GM18511 (cell line): ENCODE measurements around the gene TWIST2.

ENCODE experiments used
- ATAC-seq: cut with Tn5 transposase; IDR thresholded peaks from one replicate; pipeline ENCODE4 v1.9.1; 2021; ENCODE audit warnings: mild to moderate bottlenecking, moderate library complexity; ENCODE audit not compliant: unreplicated experiment

The TWIST2 gene

DNA sequence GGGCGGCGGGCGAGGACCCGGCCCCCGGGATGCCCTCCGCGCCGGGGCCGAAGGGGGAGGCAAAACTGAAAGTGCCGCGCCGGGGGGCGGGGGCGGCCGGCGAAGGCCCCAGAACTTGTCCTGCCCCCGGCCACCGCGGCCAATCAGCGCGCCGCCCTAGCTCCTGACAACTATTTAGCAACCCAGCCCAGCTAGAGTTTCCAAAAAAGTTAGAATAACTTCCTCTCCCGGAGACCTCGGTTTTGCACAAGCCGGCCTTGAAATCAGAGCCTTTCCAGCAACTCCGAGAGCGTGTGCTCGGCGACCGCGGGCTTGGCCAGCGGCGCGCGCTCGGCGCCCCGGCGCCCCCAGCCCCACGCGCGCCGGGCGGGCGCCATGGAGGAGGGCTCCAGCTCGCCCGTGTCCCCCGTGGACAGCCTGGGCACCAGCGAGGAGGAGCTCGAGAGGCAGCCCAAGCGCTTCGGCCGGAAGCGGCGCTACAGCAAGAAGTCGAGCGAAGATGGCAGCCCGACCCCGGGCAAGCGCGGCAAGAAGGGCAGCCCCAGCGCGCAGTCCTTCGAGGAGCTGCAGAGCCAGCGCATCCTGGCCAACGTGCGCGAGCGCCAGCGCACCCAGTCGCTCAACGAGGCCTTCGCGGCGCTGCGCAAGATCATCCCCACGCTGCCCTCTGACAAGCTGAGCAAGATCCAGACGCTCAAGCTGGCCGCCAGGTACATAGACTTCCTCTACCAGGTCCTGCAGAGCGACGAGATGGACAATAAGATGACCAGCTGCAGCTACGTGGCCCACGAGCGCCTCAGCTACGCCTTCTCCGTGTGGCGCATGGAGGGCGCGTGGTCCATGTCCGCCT lies at the start of gene TWIST2:
TSS of gene TWIST2 (plus strand) at position 245 of the 850 bp plus-strand sequence. CDS start at position 376, 131 bp downstream.
- no peak for ATAC-seq

- ATAC-seq = no peak
These were observed 46.1 kb upstream of the TWIST2 start for GRCh38 chr2:238801791-238802190.

GRCh38 chr2:238802957-238803356 lies 44.9 kb upstream of the TWIST2 start:
- ATAC-seq = no peak

GRCh38 chr2:238803996-238804870 lies 43.7 kb upstream of the TWIST2 start:
- ATAC-seq = no peak

DNA sequence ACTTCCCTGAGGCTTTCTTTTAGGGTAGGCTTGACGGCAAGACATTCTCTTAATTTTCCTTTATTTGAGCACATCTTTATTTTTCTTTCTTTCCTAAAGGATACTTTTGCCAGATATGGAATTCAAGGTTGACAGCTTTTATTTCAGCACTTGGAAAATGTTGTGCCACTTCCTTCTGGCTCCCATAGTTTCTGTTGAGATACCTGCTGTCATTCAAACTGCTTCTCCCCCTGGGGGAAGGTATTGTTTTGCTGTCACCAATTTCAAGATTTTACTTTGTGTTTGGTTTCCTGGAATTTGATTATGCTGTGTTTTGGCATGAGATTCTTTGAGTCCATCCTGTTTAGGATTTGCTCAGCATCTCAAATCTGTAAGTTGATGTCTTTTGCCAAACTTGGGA lies 39.1 kb upstream of the TWIST2 start:
- no peak for ATAC-seq

DNA sequence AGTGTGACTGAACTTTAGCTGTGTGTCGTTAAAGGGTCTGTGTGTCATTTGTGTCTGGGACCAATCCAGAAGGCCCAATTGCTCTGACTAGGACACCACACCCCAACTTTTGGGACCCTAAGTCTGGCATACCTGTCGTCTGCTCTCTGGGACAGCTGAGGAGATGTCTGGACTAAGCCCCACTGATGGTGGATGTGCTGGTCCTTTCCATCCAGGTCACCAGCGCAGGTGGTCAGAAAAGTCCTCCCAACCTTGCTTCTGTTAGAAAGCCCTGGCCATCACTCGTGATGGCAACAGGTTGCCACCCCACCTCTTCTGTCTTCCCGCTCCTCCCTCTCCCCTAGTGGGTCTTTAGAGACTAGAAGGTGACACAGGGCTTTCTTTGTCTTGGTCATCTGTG lies 37.6 kb upstream of the TWIST2 start:
- ATAC-seq = no peak

DNA sequence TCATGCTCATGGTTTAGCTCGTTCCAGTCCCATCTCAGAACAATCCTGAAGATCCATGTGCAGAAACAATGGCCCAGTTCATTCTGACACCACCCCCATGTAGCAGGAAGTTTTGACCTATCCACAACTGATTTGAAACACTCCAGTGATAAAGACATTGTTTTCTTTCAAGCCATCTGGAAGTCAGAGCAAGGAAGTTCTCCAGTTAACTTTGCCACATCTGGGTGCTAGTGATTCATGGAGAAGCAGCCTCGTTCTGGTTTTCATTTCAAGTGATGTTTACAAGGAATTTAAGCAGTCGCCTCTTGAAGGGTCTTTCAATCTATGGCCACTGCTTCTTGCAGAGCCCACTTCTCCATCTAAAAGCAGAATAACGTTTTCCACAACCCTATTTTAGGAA lies 36.6 kb upstream of the TWIST2 start:
- ATAC-seq = no peak

- ATAC-seq = no peak
These were observed 36.1 kb upstream of the TWIST2 start for GRCh38 chr2:238811759-238812158.

DNA sequence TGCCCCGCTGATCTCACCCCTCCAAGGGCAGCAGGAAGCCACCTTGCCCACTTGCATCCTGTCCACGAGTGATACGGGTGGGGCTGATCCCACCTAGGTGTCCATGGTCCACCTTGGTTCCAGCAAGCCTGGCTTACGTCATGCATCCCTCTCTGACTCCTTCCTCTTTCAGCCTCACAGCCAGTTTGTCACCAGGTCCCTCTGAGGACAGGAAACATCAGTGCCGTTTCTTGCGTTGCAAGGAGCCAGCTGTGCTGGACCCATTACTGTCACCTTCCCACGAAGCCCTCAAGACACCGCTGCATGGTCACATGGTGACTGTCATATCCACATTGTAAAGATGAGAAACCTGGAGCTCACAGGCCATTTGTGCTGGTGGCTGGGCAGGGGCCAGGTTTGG lies 34.8 kb upstream of the TWIST2 start:
- no peak for ATAC-seq

- no peak for ATAC-seq
These were observed 33.1 kb upstream of the TWIST2 start for GRCh38 chr2:238814815-238815214.

DNA sequence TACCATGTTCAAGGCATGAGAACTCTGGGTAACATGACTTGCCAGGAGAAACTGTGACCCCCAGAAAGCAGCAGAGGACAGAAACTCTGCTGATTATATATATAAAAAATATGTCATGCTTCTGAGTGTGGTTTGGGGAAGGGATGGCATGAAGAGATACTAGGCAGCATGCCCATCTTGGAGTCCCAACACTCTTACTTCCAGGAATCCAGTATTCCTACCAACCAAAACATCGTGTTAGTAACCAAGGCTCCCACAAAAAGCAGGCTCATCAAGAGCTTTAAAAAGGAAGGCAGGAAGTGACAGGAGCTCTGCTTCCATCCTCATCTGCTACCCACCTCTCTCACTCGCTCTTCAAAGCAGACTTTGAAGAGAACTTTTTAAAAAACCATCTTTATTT lies 31.6 kb upstream of the TWIST2 start:
- ATAC-seq = no peak

GRCh38 chr2:238817382-238817781 lies 30.5 kb upstream of the TWIST2 start:
- ATAC-seq = no peak

GRCh38 chr2:238817891-238818290 lies 30.0 kb upstream of the TWIST2 start:
- no peak for ATAC-seq

- ATAC-seq = no peak
These were observed 29.3 kb upstream of the TWIST2 start for GRCh38 chr2:238818561-238818960.

- no peak for ATAC-seq
These were observed 27.7 kb upstream of the TWIST2 start for GRCh38 chr2:238820197-238820596.

DNA sequence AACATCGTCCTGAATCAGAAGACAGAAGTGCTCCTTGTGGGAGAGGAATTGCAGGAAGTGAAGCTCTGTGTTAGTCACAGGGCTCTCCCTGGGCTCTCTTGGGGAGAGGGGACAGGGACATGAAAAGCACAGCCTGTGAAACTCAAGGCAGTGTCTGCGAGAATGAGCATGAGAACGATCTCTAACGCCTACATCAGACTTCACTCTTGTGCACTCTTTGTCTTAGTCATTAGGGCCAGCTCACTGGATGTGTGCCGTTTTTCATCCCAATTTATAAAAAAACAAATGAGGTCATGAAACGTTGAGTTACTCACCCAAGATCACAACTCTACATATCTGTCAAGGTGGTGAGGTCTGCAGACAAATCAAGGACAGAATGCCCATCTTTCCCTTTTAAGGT lies 27.0 kb upstream of the TWIST2 start:
- no peak for ATAC-seq

- ATAC-seq = no peak
These were observed 26.5 kb upstream of the TWIST2 start for GRCh38 chr2:238821391-238821790.

GRCh38 chr2:238821944-238822670 lies 25.8 kb upstream of the TWIST2 start:
- ATAC-seq = no peak

DNA sequence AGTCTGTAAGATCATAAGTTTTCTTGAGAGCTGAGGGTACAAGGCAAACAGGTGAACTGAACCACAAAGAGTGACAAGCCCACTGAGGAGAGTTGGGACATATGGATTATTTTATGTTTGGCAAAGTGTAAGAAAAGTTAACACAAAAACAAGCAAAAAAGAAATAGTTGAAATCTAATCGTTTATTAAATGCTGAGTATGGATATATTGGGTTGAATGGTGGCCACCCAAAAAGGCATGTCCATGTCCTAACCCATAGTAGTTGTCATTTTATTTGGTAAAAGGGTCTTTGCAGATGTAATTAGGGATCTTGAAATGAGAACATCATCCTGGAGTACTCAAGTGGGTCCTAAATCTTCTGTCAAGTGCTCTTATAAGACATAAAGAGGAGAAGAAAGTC lies 24.9 kb upstream of the TWIST2 start:
- ATAC-seq = no peak

DNA sequence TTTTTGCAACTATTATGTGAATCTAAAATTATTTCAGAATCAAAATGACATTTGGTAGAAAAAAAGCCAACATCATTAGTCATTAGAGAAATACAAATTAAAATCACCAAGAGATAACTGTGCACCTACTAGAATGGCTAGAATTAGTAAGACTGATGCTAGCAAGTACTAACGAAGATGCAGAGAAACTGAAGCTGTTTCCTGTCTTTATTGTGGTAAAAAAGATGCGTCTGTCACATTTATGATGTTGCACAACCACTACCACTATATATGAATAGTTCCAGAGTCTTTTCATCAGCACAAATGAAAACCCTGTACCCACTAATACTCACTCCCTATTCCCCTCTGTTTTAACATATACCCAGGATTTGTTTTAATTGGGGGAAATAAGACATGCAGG lies 16.7 kb upstream of the TWIST2 start:
- no peak for ATAC-seq

- ATAC-seq = no peak
These were observed 12.9 kb upstream of the TWIST2 start for GRCh38 chr2:238834982-238835381.
